Measurements from ENCODE around the gene SLC6A6. TPM values are rescaled to one million over a fixed set of nuclear protein-coding genes. Genes with fewer than 3 reads are reported as not detected.

SLC6A6 gene
- total and polyA plus RNA-seq, 2 experiments from 2014 or later: 27.5 to 150 TPM

GRCh38 chr3:14422016-14422963 is 19.9 kb downstream of the SLC6A6 start:
- Histone ChIP-seq H3K4me3 (peak overlapping the region; percentile 24), H4K20me1 (replicated peaks; ENCODE audit: insufficient read depth) (peaks cover 50% of the 10 kb centered on the region), H3K79me2 (replicated peaks; ENCODE audit: insufficient read depth) (peaks cover 75% of the 10 kb centered on the region), H3K27ac (ENCODE audit: low read depth) (peak overlapping the region; percentile 84), H3K4me1 (ENCODE audit: insufficient read depth) (peaks cover 69% of the 10 kb centered on the region), H3K27me3 (ENCODE audit: insufficient read depth) (no peaks in the 10 kb centered on the region), H3F3A (replicated peaks; ENCODE audit: low read depth) (peaks cover 3% of the 10 kb centered on the region; the same call in 1 of the 2 replicates), H3K36me3 (ENCODE audit: insufficient read depth) (peaks cover 15% of the 10 kb centered on the region; the same call in 1 of the 2 replicates), H2AFZ (no peak overlapping the region), H3K9me2 (ENCODE audit: insufficient read depth) (no peaks in the 10 kb centered on the region), H3K4me2 (peak overlapping the region; percentile 65)
- DNase-seq (ENCODE audit: low spot score) (peak; percentile 84), ATAC-seq (peak; percentile 87)
- H3K4me3 Mint-ChIP-seq: peak overlapping the region; percentile 45; the same call in 2 of the 3 replicates
- peaks cover 27% of the 10 kb centered on the region for H3K27me3 Mint-ChIP-seq (ENCODE audit: insufficient read depth, low read depth, poor library complexity)
- peak overlapping the region; percentile 85 for H3K27ac Mint-ChIP-seq
- TF ChIP-seq STAT1 (IDR thresholded peaks at IDR 0.05; ENCODE audit: unreplicated experiment) (no peak), POLR2AphosphoS5 (IDR thresholded peaks at IDR 0.05; ENCODE audit: low read depth) (no peak), ETS1 (IDR thresholded peaks at IDR 0.05) (no peak), CREB1 (CRISPR knock-in tag; IDR thresholded peaks at IDR 0.05; ENCODE audit: low read depth) (0 out of 2 replicates have a peak, but pooled peaks have one; percentile 6), REST (IDR thresholded peaks at IDR 0.05; ENCODE audit: unreplicated experiment) (no peak), EZH2phosphoT487 (IDR thresholded peaks at IDR 0.05; ENCODE audit: unreplicated experiment) (no peak), ZNF114 (CRISPR knock-in tag; IDR thresholded peaks at IDR 0.05) (no peak), EZH2 (IDR thresholded peaks at IDR 0.05; ENCODE audit: low read depth, unreplicated experiment) (no peak), ZNF331 (CRISPR knock-in tag; IDR thresholded peaks at IDR 0.05; ENCODE audit: low read depth) (no peak), JUNB (IDR thresholded peaks at IDR 0.05; ENCODE audit: unreplicated experiment) (no peak), NANOG (IDR thresholded peaks at IDR 0.05; ENCODE audit: borderline replicate concordance) (no peak)
- TF ChIP-seq, protein P1, sequence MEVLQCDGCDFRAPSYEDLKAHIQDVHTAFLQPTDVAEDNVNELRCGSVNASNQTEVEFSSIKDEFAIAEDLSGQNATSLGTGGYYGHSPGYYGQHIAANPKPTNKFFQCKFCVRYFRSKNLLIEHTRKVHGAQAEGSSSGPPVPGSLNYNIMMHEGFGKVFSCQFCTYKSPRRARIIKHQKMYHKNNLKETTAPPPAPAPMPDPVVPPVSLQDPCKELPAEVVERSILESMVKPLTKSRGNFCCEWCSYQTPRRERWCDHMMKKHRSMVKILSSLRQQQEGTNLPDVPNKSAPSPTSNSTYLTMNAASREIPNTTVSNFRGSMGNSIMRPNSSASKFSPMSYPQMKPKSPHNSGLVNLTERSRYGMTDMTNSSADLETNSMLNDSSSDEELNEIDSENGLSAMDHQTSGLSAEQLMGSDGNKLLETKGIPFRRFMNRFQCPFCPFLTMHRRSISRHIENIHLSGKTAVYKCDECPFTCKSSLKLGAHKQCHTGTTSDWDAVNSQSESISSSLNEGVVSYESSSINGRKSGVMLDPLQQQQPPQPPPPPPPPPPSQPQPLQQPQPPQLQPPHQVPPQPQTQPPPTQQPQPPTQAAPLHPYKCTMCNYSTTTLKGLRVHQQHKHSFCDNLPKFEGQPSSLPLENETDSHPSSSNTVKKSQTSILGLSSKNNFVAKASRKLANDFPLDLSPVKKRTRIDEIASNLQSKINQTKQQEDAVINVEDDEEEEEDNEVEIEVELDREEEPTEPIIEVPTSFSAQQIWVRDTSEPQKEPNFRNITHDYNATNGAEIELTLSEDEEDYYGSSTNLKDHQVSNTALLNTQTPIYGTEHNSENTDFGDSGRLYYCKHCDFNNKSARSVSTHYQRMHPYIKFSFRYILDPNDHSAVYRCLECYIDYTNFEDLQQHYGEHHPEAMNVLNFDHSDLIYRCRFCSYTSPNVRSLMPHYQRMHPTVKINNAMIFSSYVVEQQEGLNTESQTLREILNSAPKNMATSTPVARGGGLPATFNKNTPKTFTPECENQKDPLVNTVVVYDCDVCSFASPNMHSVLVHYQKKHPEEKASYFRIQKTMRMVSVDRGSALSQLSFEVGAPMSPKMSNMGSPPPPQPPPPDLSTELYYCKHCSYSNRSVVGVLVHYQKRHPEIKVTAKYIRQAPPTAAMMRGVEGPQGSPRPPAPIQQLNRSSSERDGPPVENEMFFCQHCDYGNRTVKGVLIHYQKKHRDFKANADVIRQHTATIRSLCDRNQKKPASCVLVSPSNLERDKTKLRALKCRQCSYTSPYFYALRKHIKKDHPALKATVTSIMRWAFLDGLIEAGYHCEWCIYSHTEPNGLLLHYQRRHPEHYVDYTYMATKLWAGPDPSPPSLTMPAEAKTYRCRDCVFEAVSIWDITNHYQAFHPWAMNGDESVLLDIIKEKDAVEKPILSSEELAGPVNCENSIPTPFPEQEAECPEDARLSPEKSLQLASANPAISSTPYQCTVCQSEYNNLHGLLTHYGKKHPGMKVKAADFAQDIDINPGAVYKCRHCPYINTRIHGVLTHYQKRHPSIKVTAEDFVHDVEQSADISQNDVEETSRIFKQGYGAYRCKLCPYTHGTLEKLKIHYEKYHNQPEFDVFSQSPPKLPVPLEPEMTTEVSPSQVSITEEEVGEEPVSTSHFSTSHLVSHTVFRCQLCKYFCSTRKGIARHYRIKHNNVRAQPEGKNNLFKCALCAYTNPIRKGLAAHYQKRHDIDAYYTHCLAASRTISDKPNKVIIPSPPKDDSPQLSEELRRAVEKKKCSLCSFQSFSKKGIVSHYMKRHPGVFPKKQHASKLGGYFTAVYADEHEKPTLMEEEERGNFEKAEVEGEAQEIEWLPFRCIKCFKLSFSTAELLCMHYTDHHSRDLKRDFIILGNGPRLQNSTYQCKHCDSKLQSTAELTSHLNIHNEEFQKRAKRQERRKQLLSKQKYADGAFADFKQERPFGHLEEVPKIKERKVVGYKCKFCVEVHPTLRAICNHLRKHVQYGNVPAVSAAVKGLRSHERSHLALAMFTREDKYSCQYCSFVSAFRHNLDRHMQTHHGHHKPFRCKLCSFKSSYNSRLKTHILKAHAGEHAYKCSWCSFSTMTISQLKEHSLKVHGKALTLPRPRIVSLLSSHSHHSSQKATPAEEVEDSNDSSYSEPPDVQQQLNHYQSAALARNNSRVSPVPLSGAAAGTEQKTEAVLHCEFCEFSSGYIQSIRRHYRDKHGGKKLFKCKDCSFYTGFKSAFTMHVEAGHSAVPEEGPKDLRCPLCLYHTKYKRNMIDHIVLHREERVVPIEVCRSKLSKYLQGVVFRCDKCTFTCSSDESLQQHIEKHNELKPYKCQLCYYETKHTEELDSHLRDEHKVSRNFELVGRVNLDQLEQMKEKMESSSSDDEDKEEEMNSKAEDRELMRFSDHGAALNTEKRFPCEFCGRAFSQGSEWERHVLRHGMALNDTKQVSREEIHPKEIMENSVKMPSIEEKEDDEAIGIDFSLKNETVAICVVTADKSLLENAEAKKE (CRISPR knock-in tag; IDR thresholded peaks at IDR 0.05): peak; percentile 49
- TF ChIP-seq, protein P2, sequence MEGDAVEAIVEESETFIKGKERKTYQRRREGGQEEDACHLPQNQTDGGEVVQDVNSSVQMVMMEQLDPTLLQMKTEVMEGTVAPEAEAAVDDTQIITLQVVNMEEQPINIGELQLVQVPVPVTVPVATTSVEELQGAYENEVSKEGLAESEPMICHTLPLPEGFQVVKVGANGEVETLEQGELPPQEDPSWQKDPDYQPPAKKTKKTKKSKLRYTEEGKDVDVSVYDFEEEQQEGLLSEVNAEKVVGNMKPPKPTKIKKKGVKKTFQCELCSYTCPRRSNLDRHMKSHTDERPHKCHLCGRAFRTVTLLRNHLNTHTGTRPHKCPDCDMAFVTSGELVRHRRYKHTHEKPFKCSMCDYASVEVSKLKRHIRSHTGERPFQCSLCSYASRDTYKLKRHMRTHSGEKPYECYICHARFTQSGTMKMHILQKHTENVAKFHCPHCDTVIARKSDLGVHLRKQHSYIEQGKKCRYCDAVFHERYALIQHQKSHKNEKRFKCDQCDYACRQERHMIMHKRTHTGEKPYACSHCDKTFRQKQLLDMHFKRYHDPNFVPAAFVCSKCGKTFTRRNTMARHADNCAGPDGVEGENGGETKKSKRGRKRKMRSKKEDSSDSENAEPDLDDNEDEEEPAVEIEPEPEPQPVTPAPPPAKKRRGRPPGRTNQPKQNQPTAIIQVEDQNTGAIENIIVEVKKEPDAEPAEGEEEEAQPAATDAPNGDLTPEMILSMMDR (conservative IDR thresholded peaks at IDR 0.05; ENCODE audit: low read depth in 2 of 2): no peak
- peaks cover 90% of the 10 kb centered on the region for H3K4me1 Mint-ChIP-seq
- peaks cover 24% of the 10 kb centered on the region for H3K36me3 Mint-ChIP-seq (ENCODE audit: low read depth)
- H3K9me3 Mint-ChIP-seq: no peaks in the 10 kb centered on the region

Data from GM23338 (cell line).